HUES64 (cell line): ENCODE measurements around the gene DPM3.

Experiments
- H3K27ac ChIP-seq: 2 replicates; pipeline ENCODE4 v1.7.0; 2013; ENCODE audit warnings: low read depth, low read length, inconsistent platforms
- H3K27me3 ChIP-seq: 2 replicates; pipeline ENCODE4 v1.6.1; 2013; ENCODE audit warnings: mild to moderate bottlenecking, low read length; ENCODE audit not compliant: insufficient read depth
- H3K36me3 ChIP-seq: 2 replicates; pipeline ENCODE4 v1.6.1; 2013; ENCODE audit warnings: mild to moderate bottlenecking, low read length; ENCODE audit not compliant: insufficient read depth
- H3K4me1 ChIP-seq: 2 replicates; pipeline ENCODE4 v1.6.1; 2013; ENCODE audit warnings: mild to moderate bottlenecking, low read length, moderate library complexity; ENCODE audit not compliant: insufficient read depth
- H3K4me3 ChIP-seq: 2 replicates; pipeline ENCODE4 v1.5.1; 2013; ENCODE audit warnings: mild to moderate bottlenecking, low read length, moderate library complexity
- H3K9ac ChIP-seq: 2 replicates; pipeline ENCODE4 v1.6.1; 2013; ENCODE audit warnings: mild to moderate bottlenecking, low read depth, low read length
- H3K9me3 ChIP-seq: 2 replicates; pipeline ENCODE4 v1.6.1; 2013; ENCODE audit warnings: low read depth, low read length; ENCODE audit not compliant: insufficient read depth
- WGBS: fragments of 150-250, 120-280 bp; methylation state at CpG from one replicate; pipeline ENCODE4 v1.1.7; 2013; ENCODE audit warnings: missing lambda C conversion rate; 5-methylcytosine and 5-hydroxymethylcytosine counted together

The DPM3 gene

DNA sequence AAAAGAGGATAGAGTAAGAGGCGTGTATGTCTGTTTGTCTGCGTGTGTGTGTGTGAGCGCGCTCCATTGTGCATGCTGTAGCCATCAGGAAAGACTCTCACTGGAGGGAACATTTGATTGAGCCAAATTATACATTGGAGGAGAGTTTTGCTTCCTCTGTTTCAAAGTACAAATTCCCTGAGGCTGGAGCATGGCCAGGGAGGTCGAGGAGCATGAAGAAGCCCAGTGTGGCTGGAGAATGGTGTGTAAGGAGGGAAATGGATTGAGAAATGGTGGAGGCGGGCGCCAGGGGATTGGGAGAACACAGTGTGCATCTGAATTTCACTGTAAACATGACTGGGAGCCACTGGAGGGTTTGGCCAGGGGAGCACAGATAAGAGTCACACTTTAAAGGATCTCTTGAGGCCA, 34.7 kb downstream of the DPM3 start:
- no peak overlapping the region for H3K4me3 ChIP-seq
- no peaks in the 10 kb centered on the region for H3K4me1 ChIP-seq
- WGBS: 86% methylated on average over 7 of the region's 7 CpGs
- H3K27ac ChIP-seq: no peak overlapping the region
- H3K36me3 ChIP-seq: no peaks in the 10 kb centered on the region
- H3K9ac ChIP-seq: no peak overlapping the region
- 0 out of 2 replicates have a peak, but pooled peaks cover 2% of the 10 kb centered on the region for H3K27me3 ChIP-seq
- no peaks in the 10 kb centered on the region for H3K9me3 ChIP-seq

DNA sequence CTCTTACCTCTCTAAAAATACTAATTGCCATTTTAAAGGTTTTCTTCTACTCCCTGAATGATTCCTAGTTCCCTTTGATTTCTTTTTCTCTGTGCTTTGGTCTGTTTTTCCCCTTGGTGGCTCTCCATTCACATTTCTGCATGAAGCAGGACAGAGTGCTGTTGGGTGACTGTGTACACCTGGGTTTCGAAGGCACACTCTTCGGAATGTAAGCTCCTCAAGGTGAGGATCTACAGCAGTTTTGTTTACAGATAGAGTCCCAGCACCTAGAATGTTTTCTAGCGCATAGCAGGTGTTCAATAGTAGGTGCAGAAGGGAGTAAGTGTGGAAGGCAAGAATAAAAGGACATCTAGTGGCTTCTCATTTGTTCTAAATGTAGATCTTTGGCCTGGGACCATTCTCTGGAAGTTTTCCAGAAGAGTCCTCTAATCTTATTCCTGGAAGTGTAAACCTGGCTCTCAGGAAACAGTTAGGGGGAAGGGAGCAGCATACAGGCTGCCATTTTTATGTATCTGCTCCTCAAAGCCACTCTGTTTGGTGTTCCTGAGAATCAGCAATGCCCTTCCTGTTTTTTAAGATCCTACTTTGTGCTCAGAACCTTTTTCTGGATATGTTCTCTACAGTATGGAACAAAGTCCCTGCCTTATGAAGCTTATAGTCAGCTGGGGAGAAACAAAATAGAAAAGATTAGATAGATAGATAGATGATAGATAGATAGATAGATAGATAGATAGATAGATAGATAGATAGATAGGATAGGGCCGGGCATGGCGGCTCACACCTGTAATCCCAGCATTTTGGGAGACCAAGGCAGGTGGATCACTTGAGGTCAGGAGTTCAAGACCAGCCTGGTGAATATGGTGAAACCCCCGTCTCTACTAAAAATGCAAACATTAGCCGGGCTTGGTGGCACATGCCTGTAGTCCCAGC, 35.5 kb downstream of the DPM3 start:
- H3K36me3 ChIP-seq: no peaks in the 10 kb centered on the region
- no peaks in the 10 kb centered on the region for H3K9me3 ChIP-seq
- H3K27ac ChIP-seq: no peak overlapping the region
- no peak overlapping the region for H3K4me3 ChIP-seq
- no peaks in the 10 kb centered on the region for H3K4me1 ChIP-seq
- H3K27me3 ChIP-seq: 0 out of 2 replicates have a peak, but pooled peaks cover 2% of the 10 kb centered on the region
- 90% methylated on average over 7 of the region's 7 CpGs for WGBS
- no peak overlapping the region for H3K9ac ChIP-seq

DNA sequence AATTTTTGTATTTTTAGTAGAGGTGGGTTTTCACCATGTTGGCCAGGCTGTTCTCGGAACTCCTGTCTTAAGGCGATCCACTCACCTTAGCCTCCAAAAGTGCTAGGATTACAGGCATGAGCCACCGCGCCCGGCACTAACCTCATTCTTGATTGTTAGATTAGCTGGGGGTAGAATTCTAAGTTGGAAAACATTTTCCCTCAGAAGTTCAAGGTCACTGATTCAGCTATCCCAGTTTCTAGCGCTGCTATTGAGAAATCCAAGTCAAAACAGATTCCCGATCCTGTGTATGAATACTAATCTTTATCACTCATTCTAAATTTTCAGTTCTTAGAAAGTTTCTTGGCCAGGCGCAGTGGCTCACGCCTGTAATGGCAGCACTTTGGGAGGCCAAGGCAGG, 37.0 kb downstream of the DPM3 start:
- 96% methylated on average over 9 of the region's 9 CpGs for WGBS
- Histone ChIP-seq H3K27me3 (0 out of 2 replicates have a peak, but pooled peaks cover 2% of the 10 kb centered on the region), H3K9me3 (no peaks in the 10 kb centered on the region), H3K4me1 (no peaks in the 10 kb centered on the region), H3K36me3 (no peaks in the 10 kb centered on the region), H3K9ac (no peak overlapping the region), H3K4me3 (no peak overlapping the region), H3K27ac (no peak overlapping the region)

DNA sequence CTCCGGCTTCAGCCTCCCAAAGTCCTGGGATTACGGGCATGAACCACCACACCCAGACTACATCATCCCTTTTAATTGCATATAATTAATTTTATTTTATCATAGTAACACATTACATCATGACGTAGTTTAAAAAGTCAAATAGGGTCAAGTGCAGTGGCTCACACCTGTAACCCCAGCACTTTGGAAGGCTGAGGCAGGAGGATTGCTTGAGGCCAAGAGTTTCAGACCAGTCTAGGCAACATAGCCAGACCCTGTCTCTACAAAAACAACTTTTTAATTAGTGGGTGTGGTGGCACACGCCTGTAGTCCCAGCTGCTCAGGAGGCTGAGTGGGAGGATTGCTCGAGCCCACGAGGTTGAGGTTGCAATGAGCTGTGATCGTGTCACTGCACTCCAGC, 41.0 kb downstream of the DPM3 start:
- H3K27ac ChIP-seq: no peak overlapping the region
- H3K4me1 ChIP-seq: no peaks in the 10 kb centered on the region
- H3K4me3 ChIP-seq: no peak overlapping the region
- H3K9me3 ChIP-seq: no peaks in the 10 kb centered on the region
- no peaks in the 10 kb centered on the region for H3K36me3 ChIP-seq
- H3K27me3 ChIP-seq: no peaks in the 10 kb centered on the region; the same call in 1 of the 2 replicates
- no peak overlapping the region for H3K9ac ChIP-seq
- WGBS: 92% methylated on average over 7 of the region's 7 CpGs

DNA sequence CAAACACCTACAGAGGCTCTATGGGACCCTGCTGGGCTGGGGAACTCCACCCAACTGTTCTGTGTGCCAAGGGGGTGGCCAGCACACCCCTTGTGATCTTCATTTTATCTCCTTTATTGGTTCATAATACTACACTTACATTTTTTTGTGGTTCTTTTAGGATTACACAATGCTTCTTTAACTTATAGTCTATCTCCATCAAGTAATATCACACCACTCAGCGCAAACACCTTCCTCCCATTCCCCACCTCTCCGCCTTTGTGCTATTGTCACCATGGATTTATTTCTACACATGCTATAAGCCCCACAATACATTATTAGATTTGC, 45.7 kb downstream of the DPM3 start:
- H3K36me3 ChIP-seq: no peaks in the 10 kb centered on the region
- no peak overlapping the region for H3K27ac ChIP-seq
- peaks cover 3% of the 10 kb centered on the region for H3K27me3 ChIP-seq
- H3K4me1 ChIP-seq: no peaks in the 10 kb centered on the region; the same call in 1 of the 2 replicates
- WGBS: 85% methylated on average over 2 of the region's 2 CpGs
- no peak overlapping the region for H3K4me3 ChIP-seq
- H3K9ac ChIP-seq: no peak overlapping the region
- H3K9me3 ChIP-seq: no peaks in the 10 kb centered on the region

DNA sequence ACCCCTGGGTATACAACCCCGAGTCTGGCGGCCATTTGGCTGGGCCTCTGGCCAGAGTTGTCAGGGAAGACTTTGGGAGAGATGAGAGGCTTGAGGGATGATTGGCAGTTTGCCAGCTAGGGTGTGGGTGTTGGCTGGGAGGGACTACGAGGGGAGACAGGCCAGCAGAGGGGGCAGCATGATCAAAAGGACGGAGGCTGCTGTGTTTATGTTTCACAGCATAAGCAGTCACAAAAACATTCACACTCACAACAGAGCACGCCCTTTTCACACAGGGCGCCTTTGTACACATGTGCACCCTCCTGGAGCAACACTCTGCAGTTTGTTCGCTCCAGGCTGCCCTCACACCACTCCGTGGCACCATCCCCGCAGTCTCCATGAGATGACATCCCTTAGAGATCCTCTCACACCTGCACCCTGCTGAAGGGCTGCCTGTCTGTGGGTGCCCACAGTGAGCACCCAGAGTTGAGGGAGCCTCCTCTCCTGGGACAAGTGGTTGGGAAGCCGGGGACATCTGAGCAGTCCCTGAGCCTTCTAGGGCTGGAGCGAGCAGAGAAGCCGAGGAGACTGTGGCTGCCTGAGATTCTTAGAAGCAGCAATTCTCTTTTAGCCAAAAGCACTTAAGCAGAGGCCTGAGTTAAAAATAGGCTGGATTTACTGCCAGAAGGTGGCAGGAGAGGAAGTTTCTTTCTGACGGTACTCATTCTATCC, 46.3 kb downstream of the DPM3 start:
- Histone ChIP-seq H3K27me3 (peaks cover 3% of the 10 kb centered on the region), H3K27ac (no peak overlapping the region), H3K36me3 (no peaks in the 10 kb centered on the region), H3K4me3 (no peak overlapping the region), H3K9ac (no peak overlapping the region), H3K4me1 (no peaks in the 10 kb centered on the region; the same call in 1 of the 2 replicates), H3K9me3 (no peaks in the 10 kb centered on the region)
- 60% methylated on average over 13 of the region's 13 CpGs for WGBS

DNA sequence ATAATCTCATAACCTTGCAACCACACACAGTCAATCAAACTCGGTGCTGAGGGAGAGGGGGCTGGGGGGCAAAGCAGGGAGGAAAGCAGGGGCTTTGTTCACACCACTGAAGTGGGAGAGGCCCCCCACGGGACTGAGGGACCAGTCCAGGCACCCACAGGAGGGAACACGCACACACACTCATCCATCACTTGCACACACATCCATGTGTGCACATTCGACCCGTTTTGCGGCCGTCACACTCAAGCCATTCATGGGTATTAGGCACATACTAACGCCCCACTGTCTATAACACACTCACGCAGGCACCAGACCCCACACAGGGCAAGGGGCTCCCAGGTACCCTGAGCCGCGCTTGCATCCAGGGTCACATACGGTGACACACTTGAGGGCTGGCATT, 47.7 kb downstream of the DPM3 start:
- no peak overlapping the region for H3K27ac ChIP-seq
- WGBS: 91% methylated on average over 12 of the region's 12 CpGs
- no peak overlapping the region for H3K9ac ChIP-seq
- H3K9me3 ChIP-seq: no peaks in the 10 kb centered on the region
- H3K36me3 ChIP-seq: no peaks in the 10 kb centered on the region
- no peaks in the 10 kb centered on the region; the same call in 1 of the 2 replicates for H3K4me1 ChIP-seq
- no peak overlapping the region for H3K4me3 ChIP-seq
- peaks cover 3% of the 10 kb centered on the region for H3K27me3 ChIP-seq

DNA sequence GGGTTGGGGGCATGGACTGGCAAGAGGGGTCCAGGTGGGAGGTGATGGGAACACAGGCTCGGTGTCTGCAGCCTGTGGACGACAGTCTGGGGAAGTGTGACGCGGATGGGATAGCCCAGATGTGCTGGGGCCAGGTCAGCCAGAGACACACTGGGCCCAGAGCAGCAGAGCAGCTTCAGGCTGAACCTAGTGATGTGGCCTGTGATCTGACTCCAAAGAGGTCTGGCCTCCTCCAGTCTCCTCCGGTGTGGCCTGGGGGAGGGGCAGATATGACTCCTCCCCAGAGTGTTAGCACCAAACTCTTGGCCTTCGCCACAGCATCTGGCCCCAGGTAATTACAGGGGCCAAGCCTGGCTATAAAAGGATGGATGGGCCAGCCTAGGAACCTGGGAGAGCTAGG, 48.2 kb downstream of the DPM3 start:
- H3K9me3 ChIP-seq: no peaks in the 10 kb centered on the region
- no peak overlapping the region for H3K27ac ChIP-seq
- H3K4me3 ChIP-seq: no peak overlapping the region
- WGBS: 84% methylated on average over 6 of the region's 6 CpGs
- peaks cover 3% of the 10 kb centered on the region for H3K27me3 ChIP-seq
- H3K4me1 ChIP-seq: no peaks in the 10 kb centered on the region; the same call in 1 of the 2 replicates
- no peak overlapping the region for H3K9ac ChIP-seq
- no peaks in the 10 kb centered on the region for H3K36me3 ChIP-seq

DNA sequence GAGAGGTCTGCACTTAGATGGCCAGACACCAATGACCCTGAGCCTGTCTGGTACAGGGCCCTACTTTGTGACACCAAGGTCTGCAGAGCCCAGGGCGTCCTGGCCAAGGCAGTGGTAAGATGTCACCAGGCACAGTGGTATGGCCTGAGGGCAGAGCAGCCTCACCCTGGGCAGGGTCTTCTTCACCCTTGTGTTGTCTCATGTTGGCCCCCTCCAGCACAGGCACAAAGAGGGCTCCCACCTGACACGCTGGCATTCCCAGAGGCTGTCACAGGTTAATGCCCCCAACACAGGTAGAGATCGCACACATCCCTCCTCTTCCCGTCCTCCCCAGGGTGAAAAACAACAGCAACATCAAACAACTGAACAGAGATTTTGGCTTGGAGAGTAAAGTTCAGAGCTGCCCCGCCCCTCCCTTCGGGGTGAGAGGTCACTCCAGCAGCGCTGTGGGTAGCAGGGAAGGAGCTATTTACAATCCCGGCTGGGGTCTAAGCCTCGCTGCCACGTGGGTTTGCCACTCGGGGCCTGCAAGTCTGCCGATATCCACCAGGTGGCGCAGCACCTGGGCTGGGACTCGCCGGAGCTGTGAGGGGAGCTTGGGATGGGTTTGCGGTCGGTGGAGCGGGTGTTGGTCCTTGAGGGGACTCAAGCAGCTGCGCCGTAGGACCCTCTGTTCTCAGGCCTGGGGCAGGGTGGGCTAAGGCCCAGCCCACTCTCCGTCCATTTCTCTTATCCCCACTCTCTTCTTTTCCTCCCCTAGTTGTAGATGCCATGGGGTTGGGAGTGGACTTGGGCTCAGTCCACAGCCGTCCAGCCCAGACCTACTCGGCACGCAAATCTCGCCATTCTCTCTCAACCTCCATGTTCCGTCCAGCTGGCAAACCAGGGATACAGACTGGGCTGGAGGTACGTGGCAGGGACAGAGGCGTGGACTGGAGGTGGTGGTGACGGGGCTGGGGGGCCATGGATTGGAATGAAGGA, 49.0 kb downstream of the DPM3 start:
- Histone ChIP-seq H3K27me3 (peaks cover 3% of the 10 kb centered on the region), H3K9ac (no peak overlapping the region), H3K4me1 (no peaks in the 10 kb centered on the region; the same call in none of the 2 replicates), H3K9me3 (no peaks in the 10 kb centered on the region), H3K36me3 (no peaks in the 10 kb centered on the region), H3K27ac (no peak overlapping the region), H3K4me3 (0 out of 2 replicates have a peak overlapping the region, but pooled peaks have one; percentile 2)
- 37% methylated on average over 26 of the region's 29 CpGs for WGBS
